LNCaP clone FGC (cell line): Measurements from ENCODE around the gene CREM.

Experiments
- DNase-seq: peaks from one replicate; pipeline ENCODE4 v3.0.0-alpha.2; 2011; ENCODE audit warnings: low read depth
- H3K4me3 ChIP-seq: 2 replicates; pipeline ENCODE4 v1.5.1; 2011; ENCODE audit warnings: mild to moderate bottlenecking, low read depth, low read length, control low read depth
- TF ChIP-seq, protein P1 (sequence below): IDR thresholded peaks from 2 replicates; pipeline ENCODE4 v1.5.1; 2012; ENCODE audit warnings: mild to moderate bottlenecking; ENCODE audit not compliant: control insufficient read depth, insufficient read depth; ENCODE audit errors: extremely low read depth

Gene CREM

DNA sequence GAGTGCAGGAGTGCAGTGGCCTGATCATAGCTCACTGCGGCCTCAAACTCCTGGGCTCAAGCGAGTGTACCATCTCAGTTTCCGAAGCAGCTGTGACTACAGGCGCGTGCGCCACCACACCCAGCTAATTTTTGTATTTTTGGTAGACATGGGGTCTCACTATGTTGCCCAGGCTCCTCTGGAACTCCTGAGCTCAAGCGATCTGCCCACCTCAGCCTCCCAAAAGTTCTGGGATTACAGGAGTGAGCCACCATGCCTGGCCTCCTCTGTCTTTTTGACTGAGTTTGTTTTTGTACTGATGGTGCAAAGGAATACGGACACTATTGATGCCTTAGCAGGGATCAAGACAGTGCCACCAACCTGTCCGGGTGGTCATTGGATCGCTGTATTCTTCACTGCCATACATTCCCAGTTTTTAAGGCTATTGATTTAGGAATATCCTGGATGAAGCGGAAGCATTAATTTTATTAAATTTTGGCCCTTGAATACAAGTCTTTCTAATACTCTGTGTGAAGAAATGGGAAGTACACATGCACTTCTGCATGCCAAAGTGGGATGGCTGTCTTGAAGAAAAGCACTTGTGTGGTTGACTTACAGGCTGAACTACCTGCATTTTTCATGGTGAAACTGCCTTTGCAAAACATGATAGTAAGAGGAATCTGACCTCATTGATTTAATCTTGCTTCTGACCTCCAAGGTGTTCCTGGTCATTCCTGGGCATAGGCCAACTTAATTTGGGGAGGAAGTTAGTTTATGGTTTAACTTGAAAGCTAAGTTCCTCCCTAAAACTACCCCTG, 34.5 kb upstream of the CREM start:
- no peak for DNase-seq
- TF ChIP-seq, protein P1, sequence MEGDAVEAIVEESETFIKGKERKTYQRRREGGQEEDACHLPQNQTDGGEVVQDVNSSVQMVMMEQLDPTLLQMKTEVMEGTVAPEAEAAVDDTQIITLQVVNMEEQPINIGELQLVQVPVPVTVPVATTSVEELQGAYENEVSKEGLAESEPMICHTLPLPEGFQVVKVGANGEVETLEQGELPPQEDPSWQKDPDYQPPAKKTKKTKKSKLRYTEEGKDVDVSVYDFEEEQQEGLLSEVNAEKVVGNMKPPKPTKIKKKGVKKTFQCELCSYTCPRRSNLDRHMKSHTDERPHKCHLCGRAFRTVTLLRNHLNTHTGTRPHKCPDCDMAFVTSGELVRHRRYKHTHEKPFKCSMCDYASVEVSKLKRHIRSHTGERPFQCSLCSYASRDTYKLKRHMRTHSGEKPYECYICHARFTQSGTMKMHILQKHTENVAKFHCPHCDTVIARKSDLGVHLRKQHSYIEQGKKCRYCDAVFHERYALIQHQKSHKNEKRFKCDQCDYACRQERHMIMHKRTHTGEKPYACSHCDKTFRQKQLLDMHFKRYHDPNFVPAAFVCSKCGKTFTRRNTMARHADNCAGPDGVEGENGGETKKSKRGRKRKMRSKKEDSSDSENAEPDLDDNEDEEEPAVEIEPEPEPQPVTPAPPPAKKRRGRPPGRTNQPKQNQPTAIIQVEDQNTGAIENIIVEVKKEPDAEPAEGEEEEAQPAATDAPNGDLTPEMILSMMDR = no peak
- H3K4me3 ChIP-seq = no peak overlapping the region

DNA sequence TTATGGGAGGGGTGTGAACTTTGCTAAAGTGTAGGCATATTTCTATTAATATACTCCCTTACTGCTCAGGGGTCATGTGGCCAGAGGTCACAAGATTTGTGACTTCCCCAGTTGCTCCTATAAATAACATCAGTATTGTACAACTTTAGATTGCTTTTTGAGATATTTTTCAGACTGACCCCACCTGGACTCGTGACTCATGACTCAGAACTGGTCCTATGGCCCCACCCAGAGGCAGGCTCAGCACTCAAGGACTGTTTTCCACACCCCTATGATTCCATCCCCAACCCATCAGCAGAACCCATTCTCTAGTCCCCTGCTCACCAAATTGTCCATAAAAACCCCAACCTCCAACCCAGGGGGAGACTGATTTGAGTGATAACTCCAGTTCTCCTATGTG, 33.8 kb upstream of the CREM start:
- TF ChIP-seq, protein P1 = no peak
- H3K4me3 ChIP-seq = no peak overlapping the region
- DNase-seq = no peak

DNA sequence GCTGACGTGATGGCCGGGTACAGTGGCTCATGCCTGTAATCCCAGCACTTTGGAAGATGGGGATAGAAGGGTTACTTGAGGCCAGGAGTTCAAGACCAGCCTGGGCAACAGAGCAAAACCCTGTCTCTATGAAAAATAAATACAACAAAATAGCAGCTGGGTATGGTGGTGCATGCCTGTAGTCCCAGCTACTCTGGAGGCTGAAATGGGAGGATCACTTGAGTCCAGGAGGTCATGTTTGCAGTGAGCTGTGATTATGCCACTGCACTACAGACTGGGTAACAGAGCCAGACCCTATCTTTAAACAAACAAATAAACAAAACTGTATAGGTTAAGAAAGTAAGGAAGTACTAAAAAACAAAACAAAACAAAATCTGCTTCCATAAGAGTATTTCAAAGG, 30.3 kb upstream of the CREM start:
- no peak overlapping the region for H3K4me3 ChIP-seq
- DNase-seq = no peak
- TF ChIP-seq, protein P1 = no peak

DNA sequence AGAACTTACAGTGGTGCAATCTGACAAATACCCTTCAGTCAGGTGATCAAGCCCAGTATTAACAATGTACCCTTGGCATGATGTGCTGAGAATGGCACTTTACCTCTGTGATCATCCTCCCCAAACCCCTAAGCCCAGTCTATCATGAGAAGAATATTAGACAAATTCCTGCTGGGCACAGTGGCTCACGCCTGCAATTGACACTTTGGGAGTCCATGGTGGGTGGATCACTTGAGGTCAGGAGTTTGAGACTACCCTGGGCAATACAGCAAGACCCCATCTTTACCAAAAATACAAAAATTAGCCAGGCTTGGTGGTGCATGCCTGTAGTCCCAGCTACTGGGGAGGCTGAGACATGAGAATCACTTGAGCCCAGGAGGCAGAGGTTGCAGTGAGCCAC, 29.1 kb upstream of the CREM start:
- DNase-seq = no peak
- H3K4me3 ChIP-seq = no peak overlapping the region
- TF ChIP-seq, protein P1 = no peak

DNA sequence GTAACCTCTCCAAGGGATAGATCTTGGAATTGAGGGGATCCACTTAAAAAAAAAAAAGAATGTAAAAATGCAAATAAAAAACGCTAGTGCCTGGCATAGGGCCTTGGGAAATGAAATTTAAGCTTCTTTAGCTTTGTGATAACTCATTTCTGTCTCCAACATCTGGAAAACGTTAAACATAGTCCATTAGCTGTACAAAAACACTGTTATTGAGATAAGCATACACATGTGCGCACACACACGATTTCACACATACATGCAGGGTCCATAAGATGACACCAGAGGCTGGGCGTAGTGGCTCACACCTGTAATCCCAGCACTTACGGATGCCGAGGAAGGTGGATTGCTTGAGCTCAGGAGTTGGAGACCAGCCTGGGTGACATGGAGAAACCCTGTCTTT, 22.8 kb upstream of the CREM start:
- H3K4me3 ChIP-seq = no peak overlapping the region
- TF ChIP-seq, protein P1 = no peak
- DNase-seq = no peak

DNA sequence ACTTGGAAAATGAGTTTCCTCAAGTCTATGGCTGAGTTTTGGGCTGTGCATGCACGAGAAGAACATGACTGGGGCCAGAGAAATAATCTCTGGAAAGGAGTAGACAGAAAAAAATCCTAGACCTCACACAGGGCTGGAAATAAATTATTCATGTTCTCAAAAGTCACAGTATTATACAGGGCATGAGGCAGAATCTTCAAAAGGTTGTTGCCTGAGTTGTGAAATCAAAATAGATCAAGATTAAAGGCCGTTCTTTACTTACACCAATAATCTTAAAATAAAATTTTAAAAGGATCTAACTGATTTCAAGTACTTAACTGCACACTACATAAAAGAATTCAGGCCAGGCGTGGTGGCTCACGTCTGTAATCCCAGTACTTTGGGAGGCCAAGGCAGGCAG, 14.1 kb upstream of the CREM start:
- no peak for DNase-seq
- H3K4me3 ChIP-seq = no peak overlapping the region
- TF ChIP-seq, protein P1 = no peak

DNA sequence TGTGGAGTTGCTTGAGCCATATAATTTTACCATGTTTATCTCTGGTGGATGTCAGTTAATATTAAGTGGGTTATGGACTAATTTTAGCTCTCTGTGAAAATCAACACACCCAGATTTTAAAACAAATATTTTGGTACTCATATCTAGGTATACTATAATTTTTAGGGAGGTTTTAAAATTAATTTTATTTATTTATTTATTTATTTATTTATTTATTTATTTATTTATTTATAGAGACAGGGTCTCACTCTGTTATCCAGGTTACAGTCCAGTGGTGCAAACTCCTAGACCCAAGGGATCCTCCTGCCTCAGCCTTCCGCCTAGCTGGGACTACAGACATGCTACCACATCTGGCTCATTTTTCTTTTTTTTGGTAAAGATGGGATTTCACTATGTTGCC, 7.3 kb upstream of the CREM start:
- no peak for DNase-seq
- TF ChIP-seq, protein P1 = no peak
- H3K4me3 ChIP-seq = no peak overlapping the region
